Loucy (cell line): Measurements from ENCODE around the gene TLX3.

Source experiments
- H2AFZ ChIP-seq: fragments of 200-600 bp; sonication (generic); 2 replicates; pipeline ENCODE4 v1.6.0; 2016; ENCODE audit warnings: antibody characterized with exemption, mild to moderate bottlenecking, low read length, moderate library complexity
- H3F3A ChIP-seq: fragments of 200-600 bp; 2 replicates; pipeline ENCODE4 v1.6.0; 2016; ENCODE audit warnings: antibody characterized with exemption, low read depth, mild to moderate bottlenecking
- H3K27me3 ChIP-seq: fragments of 200-600 bp; sonication (generic); 2 replicates; pipeline ENCODE4 v1.6.1; 2014; ENCODE audit warnings: low read length, mild to moderate bottlenecking; ENCODE audit not compliant: insufficient read depth, poor library complexity, severe bottlenecking
- H3K36me3 ChIP-seq: fragments of 200-600 bp; sonication (generic); 2 replicates; pipeline ENCODE4 v1.6.1; 2016; ENCODE audit warnings: low read length; ENCODE audit not compliant: insufficient read depth
- H3K4me1 ChIP-seq: fragments of 200-600 bp; sonication (generic); 2 replicates; pipeline ENCODE4 v1.5.1; 2014; ENCODE audit warnings: low read length, mild to moderate bottlenecking; ENCODE audit not compliant: insufficient read depth, poor library complexity, severe bottlenecking
- H3K4me2 ChIP-seq: fragments of 200-600 bp; sonication (generic); 2 replicates; pipeline ENCODE4 v1.6.0; 2014; ENCODE audit warnings: antibody characterized with exemption, low read length, low read depth, mild to moderate bottlenecking; ENCODE audit not compliant: poor library complexity, severe bottlenecking
- H3K4me3 ChIP-seq: fragments of 200-600 bp; sonication (generic); 2 replicates; pipeline ENCODE4 v1.5.1; 2014; ENCODE audit warnings: low read length, mild to moderate bottlenecking, mixed read lengths; ENCODE audit not compliant: poor library complexity, severe bottlenecking
- H3K79me2 ChIP-seq: fragments of 200-600 bp; sonication (generic); 2 replicates; pipeline ENCODE4 v1.6.1; 2014; ENCODE audit warnings: low read length; ENCODE audit not compliant: insufficient read depth
- H3K9ac ChIP-seq: fragments of 200-600 bp; sonication (generic); 2 replicates; pipeline ENCODE4 v1.6.0; 2014; ENCODE audit warnings: mild to moderate bottlenecking, low read depth, low read length, moderate library complexity; ENCODE audit not compliant: poor library complexity, severe bottlenecking
- H3K9me2 ChIP-seq: fragments of 200-600 bp; sonication (generic); replicated peaks from 2 replicates; pipeline ENCODE4 v1.6.1; 2016; ENCODE audit warnings: low read depth, low read length, mixed read lengths
- H3K9me3 ChIP-seq: fragments of 200-600 bp; sonication (generic); 2 replicates; pipeline ENCODE4 v1.6.1; 2014; ENCODE audit warnings: mild to moderate bottlenecking, antibody characterized with exemption, low read length, low read depth; ENCODE audit not compliant: insufficient read depth
- H4K20me1 ChIP-seq: fragments of 200-600 bp; sonication (generic); 2 replicates; pipeline ENCODE4 v1.6.0; 2014; ENCODE audit warnings: antibody characterized with exemption, low read length, mild to moderate bottlenecking; ENCODE audit not compliant: insufficient read depth, poor library complexity, severe bottlenecking
- EZH2phosphoT487 ChIP-seq: fragments of 200-600 bp; IDR thresholded peaks from 2 replicates; pipeline ENCODE4 v1.6.1; 2018; ENCODE audit warnings: antibody characterized with exemption, mild to moderate bottlenecking, moderate library complexity, borderline replicate concordance
- TF ChIP-seq, protein P1 (sequence below): fragments of 200-600 bp; sonication (generic); conservative IDR thresholded peaks from 2 replicates; pipeline ENCODE4 v1.5.1; 2014; ENCODE audit warnings: mild to moderate bottlenecking, antibody characterized with exemption, low read length

The TLX3 gene

GRCh38 chr5:171330021-171330420 is 21.0 kb downstream of the TLX3 start:
- Histone ChIP-seq H2AFZ (no peak overlapping the region), H3F3A (no peaks in the 10 kb centered on the region), H3K27me3 (no peaks in the 10 kb centered on the region), H3K9me3 (no peaks in the 10 kb centered on the region), H3K4me1 (no peaks in the 10 kb centered on the region), H3K4me3 (no peak overlapping the region), H3K4me2 (no peak overlapping the region), H4K20me1 (no peaks in the 10 kb centered on the region), H3K36me3 (no peaks in the 10 kb centered on the region), H3K79me2 (no peaks in the 10 kb centered on the region), H3K9me2 (no peaks in the 10 kb centered on the region), H3K9ac (no peak overlapping the region)
- no peak for TF ChIP-seq EZH2phosphoT487
- TF ChIP-seq, protein P1, sequence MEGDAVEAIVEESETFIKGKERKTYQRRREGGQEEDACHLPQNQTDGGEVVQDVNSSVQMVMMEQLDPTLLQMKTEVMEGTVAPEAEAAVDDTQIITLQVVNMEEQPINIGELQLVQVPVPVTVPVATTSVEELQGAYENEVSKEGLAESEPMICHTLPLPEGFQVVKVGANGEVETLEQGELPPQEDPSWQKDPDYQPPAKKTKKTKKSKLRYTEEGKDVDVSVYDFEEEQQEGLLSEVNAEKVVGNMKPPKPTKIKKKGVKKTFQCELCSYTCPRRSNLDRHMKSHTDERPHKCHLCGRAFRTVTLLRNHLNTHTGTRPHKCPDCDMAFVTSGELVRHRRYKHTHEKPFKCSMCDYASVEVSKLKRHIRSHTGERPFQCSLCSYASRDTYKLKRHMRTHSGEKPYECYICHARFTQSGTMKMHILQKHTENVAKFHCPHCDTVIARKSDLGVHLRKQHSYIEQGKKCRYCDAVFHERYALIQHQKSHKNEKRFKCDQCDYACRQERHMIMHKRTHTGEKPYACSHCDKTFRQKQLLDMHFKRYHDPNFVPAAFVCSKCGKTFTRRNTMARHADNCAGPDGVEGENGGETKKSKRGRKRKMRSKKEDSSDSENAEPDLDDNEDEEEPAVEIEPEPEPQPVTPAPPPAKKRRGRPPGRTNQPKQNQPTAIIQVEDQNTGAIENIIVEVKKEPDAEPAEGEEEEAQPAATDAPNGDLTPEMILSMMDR, result no peak

DNA sequence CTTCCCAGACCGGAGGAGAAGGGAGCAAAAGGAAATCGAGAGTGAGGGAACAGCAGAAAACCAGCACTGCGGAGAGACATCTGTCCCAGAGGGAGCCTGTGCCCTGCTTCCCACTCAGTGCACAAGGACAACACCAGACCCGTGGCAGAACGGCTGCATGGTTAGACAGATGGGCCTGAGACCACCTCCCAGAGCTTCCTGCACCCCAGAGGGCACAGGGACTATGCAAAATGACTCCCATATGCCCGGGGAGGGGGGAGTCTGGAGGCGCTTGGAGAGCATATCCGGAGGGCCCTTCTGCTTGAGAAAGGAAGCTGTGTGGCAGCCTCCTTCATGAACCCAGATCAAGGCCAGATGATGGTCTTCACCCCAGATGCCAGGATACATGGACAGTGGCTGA is 26.6 kb downstream of the TLX3 start:
- TF ChIP-seq, protein P1, result no peak
- no peak for TF ChIP-seq EZH2phosphoT487
- H3K9ac ChIP-seq, result no peak overlapping the region
- H3F3A ChIP-seq, result no peaks in the 10 kb centered on the region
- H3K4me2 ChIP-seq, result no peak overlapping the region
- H2AFZ ChIP-seq, result no peak overlapping the region
- H3K36me3 ChIP-seq, result no peaks in the 10 kb centered on the region
- H3K4me3 ChIP-seq, result no peak overlapping the region
- H3K27me3 ChIP-seq, result no peaks in the 10 kb centered on the region
- no peaks in the 10 kb centered on the region for H3K9me3 ChIP-seq
- no peaks in the 10 kb centered on the region for H3K4me1 ChIP-seq
- no peaks in the 10 kb centered on the region for H3K79me2 ChIP-seq
- H3K9me2 ChIP-seq, result no peaks in the 10 kb centered on the region
- H4K20me1 ChIP-seq, result no peaks in the 10 kb centered on the region

DNA sequence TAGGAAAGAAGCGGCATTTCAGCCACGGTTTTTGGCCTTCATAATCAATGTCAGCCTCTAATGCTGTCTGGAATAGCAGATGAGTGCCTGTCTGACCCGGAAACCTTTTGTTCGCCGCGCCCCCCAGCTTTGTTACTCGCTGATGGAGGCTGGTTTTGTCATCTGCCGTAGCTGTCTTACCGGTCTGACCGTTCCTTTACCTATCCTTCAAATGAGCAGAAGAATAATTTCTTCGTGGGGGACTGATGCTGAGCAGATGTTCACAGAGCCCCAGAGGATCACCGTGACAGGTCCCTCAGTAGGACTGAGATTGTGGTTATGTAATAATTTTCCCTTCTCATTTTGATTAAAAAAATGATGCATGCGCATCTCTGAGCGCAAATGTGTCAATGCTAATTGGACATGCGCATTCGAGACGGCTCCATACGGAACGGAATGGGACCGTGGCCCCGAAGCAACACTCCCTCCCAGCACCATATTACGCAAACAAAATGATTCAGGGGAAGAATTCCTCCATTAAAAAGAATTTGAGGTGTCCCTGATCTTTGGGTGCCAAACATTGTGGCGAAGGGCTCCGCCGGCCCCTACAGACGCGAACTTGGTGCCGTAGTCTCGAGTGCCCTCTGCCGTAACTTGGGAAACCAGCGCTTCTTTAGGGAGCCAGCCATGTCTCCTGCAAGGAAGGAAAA is 27.6 kb downstream of the TLX3 start:
- no peak overlapping the region for H3K4me3 ChIP-seq
- no peak overlapping the region for H3K4me2 ChIP-seq
- no peaks in the 10 kb centered on the region for H3K9me2 ChIP-seq
- H2AFZ ChIP-seq, result no peak overlapping the region
- H3K36me3 ChIP-seq, result no peaks in the 10 kb centered on the region
- no peak overlapping the region for H3K9ac ChIP-seq
- H4K20me1 ChIP-seq, result no peaks in the 10 kb centered on the region
- H3K27me3 ChIP-seq, result no peaks in the 10 kb centered on the region
- H3F3A ChIP-seq, result no peaks in the 10 kb centered on the region
- no peaks in the 10 kb centered on the region for H3K4me1 ChIP-seq
- no peak for TF ChIP-seq EZH2phosphoT487
- TF ChIP-seq, protein P1, result no peak; the same call in 1 of the 2 replicates
- H3K79me2 ChIP-seq, result no peaks in the 10 kb centered on the region
- H3K9me3 ChIP-seq, result no peaks in the 10 kb centered on the region
